KMS-11 (cell line): Measurements from ENCODE around the gene ASPA.

Experiments
- H2AFZ ChIP-seq: fragments of 200-600 bp; sonication (generic); 2 replicates; pipeline ENCODE4 v1.6.1; 2016; ENCODE audit warnings: antibody characterized with exemption, mixed run types, low read depth
- H3K27ac ChIP-seq: fragments of 200-600 bp; sonication (generic); 2 replicates; pipeline ENCODE4 v1.6.1; 2016; ENCODE audit warnings: mild to moderate bottlenecking, mixed run types
- H3K27me3 ChIP-seq: fragments of 200-600 bp; sonication (generic); 2 replicates; pipeline ENCODE4 v1.6.1; 2017; ENCODE audit warnings: mild to moderate bottlenecking, low read depth, mixed run types, moderate library complexity; ENCODE audit not compliant: insufficient read depth
- H3K36me3 ChIP-seq: fragments of 200-600 bp; sonication (generic); 2 replicates; pipeline ENCODE4 v1.6.1; 2017; ENCODE audit warnings: mild to moderate bottlenecking, mixed run types; ENCODE audit not compliant: insufficient read depth
- H3K4me1 ChIP-seq: fragments of 200-600 bp; sonication (generic); 2 replicates; pipeline ENCODE4 v1.6.1; 2016; ENCODE audit warnings: mild to moderate bottlenecking, low read depth, mixed run types; ENCODE audit not compliant: poor library complexity, severe bottlenecking
- H3K4me2 ChIP-seq: fragments of 200-600 bp; sonication (generic); 2 replicates; pipeline ENCODE4 v1.7.0; 2016; ENCODE audit warnings: mild to moderate bottlenecking, mixed run types
- H3K4me3 ChIP-seq: fragments of 200-600 bp; sonication (generic); IDR thresholded peaks from 2 replicates; pipeline ENCODE4 v1.6.1; 2017; ENCODE audit warnings: low read depth, low read length, mixed read lengths; ENCODE audit not compliant: insufficient read depth
- H3K79me2 ChIP-seq: fragments of 200-600 bp; sonication (generic); 2 replicates; pipeline ENCODE4 v1.6.1; 2016; ENCODE audit warnings: low read depth, mixed run types; ENCODE audit not compliant: insufficient read depth
- H3K9ac ChIP-seq: fragments of 200-600 bp; sonication (generic); 2 replicates; pipeline ENCODE4 v1.6.1; 2016; ENCODE audit warnings: mild to moderate bottlenecking, mixed run types
- H4K20me1 ChIP-seq: fragments of 200-600 bp; sonication (generic); 2 replicates; pipeline ENCODE4 v1.6.1; 2016; ENCODE audit warnings: mild to moderate bottlenecking, mixed run types; ENCODE audit not compliant: insufficient read depth
- CTCF ChIP-seq: fragments of 200-600 bp; sonication (generic); conservative IDR thresholded peaks from 2 replicates; pipeline ENCODE4 v1.6.1; 2017; ENCODE audit warnings: low read depth, mild to moderate bottlenecking, antibody characterized with exemption, low read length, moderate library complexity, mixed read lengths

Gene ASPA

GRCh38 chr17:3535253-3535995 lies 59.6 kb downstream of the ASPA start:
- Histone ChIP-seq H3K4me1 (no peaks in the 10 kb centered on the region), H4K20me1 (no peaks in the 10 kb centered on the region), H3K36me3 (no peaks in the 10 kb centered on the region), H3K27me3 (no peaks in the 10 kb centered on the region), H3K79me2 (no peaks in the 10 kb centered on the region), H3K4me3 (no peak overlapping the region), H3K4me2 (no peak overlapping the region), H2AFZ (no peak overlapping the region), H3K27ac (no peak overlapping the region), H3K9ac (no peak overlapping the region)
- TF ChIP-seq CTCF = no peak

- Histone ChIP-seq H3K9ac (no peak overlapping the region), H3K4me2 (no peak overlapping the region), H2AFZ (no peak overlapping the region), H3K4me1 (no peaks in the 10 kb centered on the region), H3K4me3 (no peak overlapping the region), H3K36me3 (no peaks in the 10 kb centered on the region), H4K20me1 (no peaks in the 10 kb centered on the region), H3K79me2 (no peaks in the 10 kb centered on the region), H3K27ac (no peak overlapping the region), H3K27me3 (no peaks in the 10 kb centered on the region)
- no peak for TF ChIP-seq CTCF
Measured at GRCh38 chr17:3536716-3537115, 60.9 kb downstream of the ASPA start.

GRCh38 chr17:3539881-3540540 lies 64.2 kb downstream of the ASPA start:
- Histone ChIP-seq H3K36me3 (no peaks in the 10 kb centered on the region), H3K4me2 (no peak overlapping the region), H4K20me1 (no peaks in the 10 kb centered on the region), H3K4me3 (no peak overlapping the region), H3K79me2 (no peaks in the 10 kb centered on the region), H3K4me1 (no peaks in the 10 kb centered on the region), H2AFZ (no peak overlapping the region), H3K27ac (no peak overlapping the region), H3K27me3 (no peaks in the 10 kb centered on the region), H3K9ac (no peak overlapping the region)
- TF ChIP-seq CTCF = no peak

- Histone ChIP-seq H3K36me3 (no peaks in the 10 kb centered on the region), H4K20me1 (no peaks in the 10 kb centered on the region), H3K27ac (no peak overlapping the region), H3K4me2 (no peak overlapping the region), H3K79me2 (no peaks in the 10 kb centered on the region), H3K27me3 (no peaks in the 10 kb centered on the region), H3K4me3 (no peak overlapping the region), H2AFZ (no peak overlapping the region), H3K4me1 (no peaks in the 10 kb centered on the region), H3K9ac (no peak overlapping the region)
- no peak for TF ChIP-seq CTCF
Measured at GRCh38 chr17:3542410-3543088, 66.8 kb downstream of the ASPA start.
